Keratinocyte (primary cell): ENCODE data around the gene HAUS8. TPM values are rescaled to one million over a fixed set of nuclear protein-coding genes. Genes with fewer than 3 reads are reported as not detected.

Source experiments
- DNase-seq: peaks from one replicate; pipeline ENCODE4 v3.0.0-alpha.2; 2011; ENCODE audit warnings: low read depth, missing footprints, low spot score
- FAIRE-seq: peaks from 2 replicates; lab custom pipeline; 2011; peaks lifted over from hg19 to GRCh38; lab: Jason Lieb, UNC
- H2AFZ ChIP-seq: 2 replicates; pipeline ENCODE4 v1.6.0; 2012; ENCODE audit warnings: low read length, control low read depth, inconsistent platforms; ENCODE audit not compliant: control insufficient read depth
- H3K27ac ChIP-seq: 2 replicates; pipeline ENCODE4 v1.5.1; 2011; ENCODE audit warnings: low read length; ENCODE audit not compliant: control insufficient read depth, insufficient read depth
- H3K27me3 ChIP-seq: 3 replicates; pipeline ENCODE4 v1.6.0; 2011; ENCODE audit warnings: low read length; ENCODE audit not compliant: control insufficient read depth, insufficient read depth; ENCODE audit errors: extremely low read depth
- H3K36me3 ChIP-seq, 2 experiments: 2 replicates in 1 of 2; 3 replicates in 1 of 2; pipeline ENCODE4 v1.5.1; 2011; ENCODE audit warnings: low read length in 2 of 2, mild to moderate bottlenecking in 1 of 2; ENCODE audit not compliant: control insufficient read depth in 2 of 2, insufficient read depth in 2 of 2; ENCODE audit errors: extremely low read depth in 1 of 2
- H3K4me1 ChIP-seq: 3 replicates; pipeline ENCODE4 v1.5.1; 2011; ENCODE audit warnings: low read length; ENCODE audit not compliant: control insufficient read depth, insufficient read depth; ENCODE audit errors: extremely low read depth
- H3K4me2 ChIP-seq: 3 replicates; pipeline ENCODE4 v1.6.0; 2011; ENCODE audit warnings: low read depth, low read length; ENCODE audit not compliant: control insufficient read depth, insufficient read depth; ENCODE audit errors: extremely low read depth
- H3K4me3 ChIP-seq, 3 experiments: fragments of 200-600 bp in 1 of 3; sonication (generic) in 1 of 3; 2 replicates in 2 of 3; 3 replicates in 1 of 3; pipeline ENCODE4 v1.5.1; 2011 to 2016; ENCODE audit warnings: low read length in 3 of 3, mild to moderate bottlenecking in 3 of 3, control low read depth in 2 of 3, inconsistent platforms in 1 of 3, low read depth in 1 of 3, mixed read lengths in 1 of 3, mixed run types in 1 of 3, moderate library complexity in 1 of 3; ENCODE audit not compliant: control insufficient read depth in 2 of 3, insufficient read depth in 2 of 3; ENCODE audit errors: extremely low read depth in 1 of 3
- H3K79me2 ChIP-seq: 2 replicates; pipeline ENCODE4 v1.6.0; 2012; ENCODE audit warnings: low read length; ENCODE audit not compliant: control insufficient read depth, insufficient read depth
- H3K9ac ChIP-seq: 3 replicates; pipeline ENCODE4 v1.6.0; 2011; ENCODE audit warnings: low read length; ENCODE audit not compliant: control insufficient read depth, insufficient read depth; ENCODE audit errors: extremely low read depth
- H3K9me1 ChIP-seq: 3 replicates; pipeline ENCODE4 v1.6.0; 2011; ENCODE audit warnings: low read length; ENCODE audit not compliant: control insufficient read depth, insufficient read depth; ENCODE audit errors: extremely low read depth
- H3K9me3 ChIP-seq: 2 replicates; pipeline ENCODE4 v1.5.1; 2012; ENCODE audit warnings: low read depth, low read length; ENCODE audit not compliant: control insufficient read depth
- H4K20me1 ChIP-seq: 3 replicates; pipeline ENCODE4 v1.6.0; 2011; ENCODE audit warnings: low read length; ENCODE audit not compliant: control insufficient read depth, insufficient read depth; ENCODE audit errors: extremely low read depth
- CTCF ChIP-seq, 3 experiments: IDR thresholded peaks in 1 of 3; conservative IDR thresholded peaks in 1 of 3; optimal IDR thresholded peaks in 1 of 3; 2 replicates in 2 of 3; 3 replicates in 1 of 3; pipeline versions ENCODE3 to v1.5.1; 2011; ENCODE audit warnings: low read length in 3 of 3, mild to moderate bottlenecking in 3 of 3, moderate library complexity in 2 of 3, control low read depth in 1 of 3, inconsistent platforms in 1 of 3; ENCODE audit not compliant: insufficient read depth in 2 of 3; ENCODE audit errors: extremely low read depth in 1 of 3
- EZH2 ChIP-seq: IDR thresholded peaks from one replicate; pipeline ENCODE4 v1.6.1; 2012; ENCODE audit warnings: inconsistent platforms, mild to moderate bottlenecking, low read length, moderate library complexity
- dilution Hi-C: fragments of 300-500 bp; cut with MboI; formaldehyde crosslinking; loops from one replicate; pipeline ENCODE4 v1.7.0; 2020; ENCODE audit warnings: low sequenced_read_pairs; ENCODE audit not compliant: extremely low pct_ligation_motif_present
- polyA plus RNA-seq, 5 experiments: library from polyadenylated mRNA; depleted of rRNA in 3 of 5; stranded (reverse) in 3 of 5; stranded (forward) in 1 of 5; unstranded in 1 of 5; fragments of >200 nt; gene quantifications; 1 replicate in 1 of 5; 2 replicates in 3 of 5; 3 replicates in 1 of 5; pipeline versions ENCODE4 v1.2.1 to v1.2.3, GENCODE V29; 2011 to 2012; ENCODE audit warnings: missing spikeins in 2 of 5, low read depth in 1 of 5, low replicate concordance in 1 of 5

The HAUS8 gene
- polyA plus RNA-seq, 1 donor (not counting 4 experiments of a cell fraction or from before 2014, with no cell fraction given), result 8.1 TPM

GRCh38 chr19:17112700-17113099, 37.4 kb upstream of the HAUS8 start:
- peaks cover 23% of the 10 kb centered on the region for H3K4me1 ChIP-seq
- no peak overlapping the region for H2AFZ ChIP-seq
- peaks cover 9 to 12% of the 10 kb centered on the region in 2 experiments for H3K36me3 ChIP-seq
- H3K4me2 ChIP-seq, result no peak overlapping the region
- TF ChIP-seq EZH2 (no peak), CTCF (optimal IDR thresholded peaks at IDR 0.05 in 1 of 3, IDR thresholded peaks at IDR 0.05 in 1 of 3, conservative IDR thresholded peaks at IDR 0.05 in 1 of 3; ENCODE audit: extremely low read depth in 1 of 3, insufficient read depth in 2 of 3, low read length in 3 of 3) (no peak)
- H3K79me2 ChIP-seq, result peaks cover 29% of the 10 kb centered on the region
- dilution Hi-C loops, result no loop called here
- FAIRE-seq, result no peak
- H3K27ac ChIP-seq, result no peak overlapping the region
- DNase-seq, result no peak
- H3K4me3 ChIP-seq, result no peak overlapping the region
- peaks cover 5% of the 10 kb centered on the region for H4K20me1 ChIP-seq
- no peaks in the 10 kb centered on the region for H3K9me3 ChIP-seq
- H3K9ac ChIP-seq, result no peak overlapping the region
- peaks cover 7% of the 10 kb centered on the region for H3K9me1 ChIP-seq
- H3K27me3 ChIP-seq, result no peaks in the 10 kb centered on the region

- FAIRE-seq, result no peak
- TF ChIP-seq CTCF (optimal IDR thresholded peaks at IDR 0.05 in 1 of 3, IDR thresholded peaks at IDR 0.05 in 1 of 3, conservative IDR thresholded peaks at IDR 0.05 in 1 of 3; ENCODE audit: extremely low read depth in 1 of 3, insufficient read depth in 2 of 3, low read length in 3 of 3) (no peak), EZH2 (no peak)
- no peak for DNase-seq
- Histone ChIP-seq H3K36me3 (peaks cover 11 to 12% of the 10 kb centered on the region in 2 experiments), H2AFZ (no peak overlapping the region), H3K27ac (no peak overlapping the region), H3K4me3 (no peak overlapping the region), H3K9me1 (peaks cover 7% of the 10 kb centered on the region), H4K20me1 (peaks cover 5% of the 10 kb centered on the region), H3K4me2 (no peak overlapping the region), H3K4me1 (peaks cover 27% of the 10 kb centered on the region), H3K27me3 (no peaks in the 10 kb centered on the region), H3K9me3 (no peaks in the 10 kb centered on the region), H3K9ac (no peak overlapping the region), H3K79me2 (peaks cover 33% of the 10 kb centered on the region)
- dilution Hi-C loops, result no loop called here
These were observed 37.0 kb upstream of the HAUS8 start for GRCh38 chr19:17112271-17112670.
